ENCODE results near the gene CTRB2.

CTRB2 gene

DNA sequence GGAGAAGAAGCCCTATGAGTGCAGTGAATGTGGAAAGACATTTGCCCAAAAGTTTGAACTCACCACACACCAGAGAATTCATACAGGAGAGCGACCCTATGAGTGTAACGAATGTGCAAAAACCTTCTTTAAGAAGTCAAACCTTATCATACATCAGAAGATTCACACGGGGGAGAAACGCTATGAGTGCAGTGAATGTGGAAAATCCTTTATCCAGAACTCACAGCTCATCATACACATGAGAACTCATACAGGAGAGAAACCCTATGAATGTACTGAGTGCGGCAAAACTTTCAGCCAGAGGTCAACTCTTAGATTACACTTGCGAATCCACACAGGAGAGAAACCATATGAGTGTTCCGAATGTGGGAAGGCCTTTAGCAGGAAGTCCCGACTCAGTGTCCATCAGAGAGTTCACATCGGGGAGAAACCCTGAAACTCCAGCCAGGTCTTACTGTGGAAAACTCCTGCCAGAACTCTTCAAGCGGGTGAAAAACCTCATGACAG lies 37.0 kb downstream of the CTRB2 start:
- no peak for DNase-seq (ENCODE audit: extremely low spot score)
- TF ChIP-seq FOXK2 (IDR thresholded peaks at IDR 0.05) = no peak
- TF ChIP-seq TARDBP (IDR thresholded peaks at IDR 0.05) = no peak
- TF ChIP-seq ARNT (IDR thresholded peaks at IDR 0.05) = no peak
- no peak for TF ChIP-seq ELF4 (IDR thresholded peaks at IDR 0.05)
- TF ChIP-seq FOXM1 (IDR thresholded peaks at IDR 0.05; ENCODE audit: borderline replicate concordance) = no peak
- TF ChIP-seq PKNOX1 (IDR thresholded peaks at IDR 0.05) = no peak
- no peak for TF ChIP-seq SP1 (IDR thresholded peaks at IDR 0.05)
- TF ChIP-seq NFRKB (IDR thresholded peaks at IDR 0.05) = no peak
- no peak for TF ChIP-seq FOXA1 (IDR thresholded peaks at IDR 0.05)
- TF ChIP-seq ZNF384 (IDR thresholded peaks at IDR 0.05) = no peak
- no peak for TF ChIP-seq LEF1 (IDR thresholded peaks at IDR 0.05; ENCODE audit: borderline replicate concordance)
- TF ChIP-seq SUZ12 (IDR thresholded peaks at IDR 0.05) = no peak
- no peak for TF ChIP-seq HDGF (IDR thresholded peaks at IDR 0.05; ENCODE audit: borderline replicate concordance)
- TF ChIP-seq CTBP1 (IDR thresholded peaks at IDR 0.05; ENCODE audit: borderline replicate concordance) = no peak
- TF ChIP-seq BHLHE40 (IDR thresholded peaks at IDR 0.05; ENCODE audit: borderline replicate concordance) = no peak
- TF ChIP-seq L3MBTL2 (conservative IDR thresholded peaks at IDR 0.05) = no peak
- CTCF ChIA-PET = no interaction called here
- POLR2A ChIA-PET = no interaction called here

GRCh38 chr16:75160386-75160785 lies 46.6 kb downstream of the CTRB2 start:
- DNase-seq (ENCODE audit: extremely low spot score) = no peak
- POLR2A ChIA-PET = no interaction called here
- TF ChIP-seq ARNT (IDR thresholded peaks at IDR 0.05) (no peak), SP1 (IDR thresholded peaks at IDR 0.05) (no peak), LEF1 (IDR thresholded peaks at IDR 0.05; ENCODE audit: borderline replicate concordance) (no peak), HDGF (IDR thresholded peaks at IDR 0.05; ENCODE audit: borderline replicate concordance) (no peak), NFRKB (IDR thresholded peaks at IDR 0.05) (no peak), BHLHE40 (IDR thresholded peaks at IDR 0.05; ENCODE audit: borderline replicate concordance) (no peak), FOXK2 (IDR thresholded peaks at IDR 0.05) (no peak), ZNF384 (IDR thresholded peaks at IDR 0.05) (no peak), L3MBTL2 (conservative IDR thresholded peaks at IDR 0.05) (no peak), PKNOX1 (IDR thresholded peaks at IDR 0.05) (no peak), SUZ12 (IDR thresholded peaks at IDR 0.05) (no peak), CTBP1 (IDR thresholded peaks at IDR 0.05; ENCODE audit: borderline replicate concordance) (no peak), FOXM1 (IDR thresholded peaks at IDR 0.05; ENCODE audit: borderline replicate concordance) (no peak), FOXA1 (IDR thresholded peaks at IDR 0.05) (no peak), TARDBP (IDR thresholded peaks at IDR 0.05) (no peak), ELF4 (IDR thresholded peaks at IDR 0.05) (no peak)
- CTCF ChIA-PET = no interaction called here
